ENCODE results near the gene ACOX3.

- no peak for TF ChIP-seq CTCF (IDR thresholded peaks at IDR 0.05)
- no peak for TF ChIP-seq POLR2A (IDR thresholded peaks at IDR 0.05)
- TF ChIP-seq POLR2AphosphoS5 (IDR thresholded peaks at IDR 0.05): peak in 2 of 3 donors; percentile 29 to 35
- no peak for TF ChIP-seq EP300 (IDR thresholded peaks at IDR 0.05; ENCODE audit: low read depth)
Observed at GRCh38 chr4:8370835-8371595, 69.5 kb downstream of the ACOX3 start.
